Testis (tissue), 2 donors: Measurements from ENCODE around the gene CBLB.

Experiments
- CTCF ChIP-seq, 3 experiments: fragments of 450-650 bp in 2 of 3; fragments of 200-600 bp in 1 of 3; sonication (generic) in 1 of 3; IDR thresholded peaks; one replicate each; pipeline ENCODE4 v1.5.1; 2016 to 2019; ENCODE audit warnings: antibody characterized with exemption in 3 of 3, mild to moderate bottlenecking in 2 of 3, moderate library complexity in 1 of 3
- POLR2A ChIP-seq: fragments of 450-650 bp; IDR thresholded peaks from one replicate; pipeline ENCODE4 v1.6.1; 2017; ENCODE audit warnings: antibody characterized with exemption, mild to moderate bottlenecking, moderate library complexity

DNA sequence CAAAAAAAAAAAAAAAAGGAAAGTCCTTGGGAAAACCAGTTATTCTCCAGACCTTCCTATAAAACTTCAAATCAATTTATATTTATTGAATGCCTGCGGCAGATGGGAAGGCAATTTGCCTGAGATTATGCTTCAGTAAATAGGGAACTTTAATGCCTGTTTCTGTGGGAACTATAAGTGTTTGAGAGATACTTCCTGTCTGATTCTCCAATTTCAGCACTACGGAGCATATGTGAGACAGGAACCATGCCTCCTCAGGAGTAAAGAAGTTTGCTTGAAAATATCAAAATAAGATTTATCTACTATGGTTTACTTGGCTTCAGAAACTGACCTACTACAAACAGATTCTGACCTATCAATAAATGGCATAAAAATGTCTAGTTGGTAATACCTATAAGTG, 135.5 kb downstream of the CBLB start:
- TF ChIP-seq CTCF (IDR thresholded peaks at IDR 0.05) (no peak), POLR2A (no peak)
